Osteoblast (primary cell): ENCODE measurements around the gene ZNRF2. TPM values are rescaled to one million over a fixed set of nuclear protein-coding genes. Genes with fewer than 3 reads are reported as not detected.
A peak's percentile ranks its signal among the peaks of the same experiment; 100 is the strongest.

ENCODE experiments used
- DNase-seq: peaks from one replicate; pipeline ENCODE4 v3.0.0; 2011; ENCODE audit warnings: low spot score, mixed read lengths; ENCODE audit not compliant: insufficient read length; ENCODE audit errors: missing footprints
- H2AFZ ChIP-seq: 2 replicates; pipeline ENCODE4 v1.6.0; 2011; ENCODE audit warnings: mild to moderate bottlenecking, low read length
- H3K27ac ChIP-seq: 2 replicates; pipeline ENCODE4 v1.5.1; 2011; ENCODE audit warnings: mild to moderate bottlenecking, low read depth, low read length, moderate library complexity
- H3K27me3 ChIP-seq: 2 replicates; pipeline ENCODE4 v1.6.0; 2012; ENCODE audit warnings: mild to moderate bottlenecking, control low read depth, inconsistent platforms, low read length, moderate library complexity; ENCODE audit not compliant: insufficient read depth
- H3K36me3 ChIP-seq: 2 replicates; pipeline ENCODE4 v1.5.1; 2011; ENCODE audit warnings: mild to moderate bottlenecking, low read length, control low read depth, moderate library complexity; ENCODE audit not compliant: insufficient read depth
- H3K4me1 ChIP-seq: 2 replicates; pipeline ENCODE4 v1.5.1; 2011; ENCODE audit warnings: mild to moderate bottlenecking, low read length, control low read depth, moderate library complexity; ENCODE audit not compliant: insufficient read depth
- H3K4me2 ChIP-seq: 2 replicates; pipeline ENCODE4 v1.6.0; 2011; ENCODE audit warnings: mild to moderate bottlenecking, low read length; ENCODE audit not compliant: insufficient read depth
- H3K4me3 ChIP-seq: fragments of 200-600 bp; sonication (generic); 3 replicates; pipeline ENCODE4 v1.5.1; 2012; ENCODE audit warnings: mild to moderate bottlenecking, low read length, inconsistent platforms; ENCODE audit not compliant: insufficient read depth
- H3K79me2 ChIP-seq: 2 replicates; pipeline ENCODE4 v1.6.0; 2012; ENCODE audit warnings: mild to moderate bottlenecking, low read length, control low read depth, inconsistent platforms; ENCODE audit not compliant: insufficient read depth
- H3K9me3 ChIP-seq: 2 replicates; pipeline ENCODE4 v1.5.1; 2011; ENCODE audit warnings: low read depth, low read length, control low read depth
- H4K20me1 ChIP-seq: 2 replicates; pipeline ENCODE4 v1.6.0; 2012; ENCODE audit warnings: mild to moderate bottlenecking, low read length, control low read depth; ENCODE audit not compliant: insufficient read depth
- small RNA-seq: library from RNA; depleted of rRNA; stranded (forward); fragments of <200 nt; gene quantifications from one replicate; pipeline ENCODE3, GENCODE V24; 2012
- total RNA-seq: library from RNA; depleted of rRNA; stranded (reverse); fragments of >200 nt; gene quantifications from 2 replicates; pipeline ENCODE4 v1.2.3, GENCODE V29; 2012
- TF ChIP-seq, protein P1 (sequence below): IDR thresholded peaks from 2 replicates; pipeline ENCODE4 v1.5.1; 2011; ENCODE audit warnings: mild to moderate bottlenecking, low read depth, low read length, moderate library complexity; ENCODE audit errors: extremely low read depth

The ZNRF2 gene
- total RNA-seq, 1 donor: 12.7 TPM

DNA sequence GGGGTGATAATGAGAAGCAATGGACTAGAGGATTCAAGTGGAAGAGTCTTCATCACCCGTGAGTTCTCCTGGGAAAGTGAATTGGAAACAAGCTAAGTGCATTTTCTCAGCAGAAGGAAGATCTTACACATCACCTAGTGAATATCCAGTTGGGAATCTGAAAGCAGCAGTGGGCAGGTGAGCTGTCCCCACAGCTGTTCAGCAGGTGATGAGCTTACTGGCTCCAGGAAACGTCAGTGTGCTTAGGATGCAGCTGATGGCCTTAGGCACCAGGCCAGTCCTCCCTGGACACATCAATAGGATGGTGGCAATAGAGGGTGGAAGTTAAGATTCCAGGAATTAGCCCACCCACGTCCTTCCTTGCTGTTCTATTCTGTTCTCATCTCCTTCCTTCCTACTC, 127.5 kb downstream of the ZNRF2 start:
- no peak for DNase-seq
- no peaks in the 10 kb centered on the region for H3K4me1 ChIP-seq
- TF ChIP-seq, protein P1, sequence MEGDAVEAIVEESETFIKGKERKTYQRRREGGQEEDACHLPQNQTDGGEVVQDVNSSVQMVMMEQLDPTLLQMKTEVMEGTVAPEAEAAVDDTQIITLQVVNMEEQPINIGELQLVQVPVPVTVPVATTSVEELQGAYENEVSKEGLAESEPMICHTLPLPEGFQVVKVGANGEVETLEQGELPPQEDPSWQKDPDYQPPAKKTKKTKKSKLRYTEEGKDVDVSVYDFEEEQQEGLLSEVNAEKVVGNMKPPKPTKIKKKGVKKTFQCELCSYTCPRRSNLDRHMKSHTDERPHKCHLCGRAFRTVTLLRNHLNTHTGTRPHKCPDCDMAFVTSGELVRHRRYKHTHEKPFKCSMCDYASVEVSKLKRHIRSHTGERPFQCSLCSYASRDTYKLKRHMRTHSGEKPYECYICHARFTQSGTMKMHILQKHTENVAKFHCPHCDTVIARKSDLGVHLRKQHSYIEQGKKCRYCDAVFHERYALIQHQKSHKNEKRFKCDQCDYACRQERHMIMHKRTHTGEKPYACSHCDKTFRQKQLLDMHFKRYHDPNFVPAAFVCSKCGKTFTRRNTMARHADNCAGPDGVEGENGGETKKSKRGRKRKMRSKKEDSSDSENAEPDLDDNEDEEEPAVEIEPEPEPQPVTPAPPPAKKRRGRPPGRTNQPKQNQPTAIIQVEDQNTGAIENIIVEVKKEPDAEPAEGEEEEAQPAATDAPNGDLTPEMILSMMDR: no peak
- H3K4me2 ChIP-seq: no peak overlapping the region
- no peak overlapping the region for H2AFZ ChIP-seq
- no peaks in the 10 kb centered on the region for H3K79me2 ChIP-seq
- H3K27ac ChIP-seq: no peak overlapping the region
- no peaks in the 10 kb centered on the region for H3K36me3 ChIP-seq
- H3K4me3 ChIP-seq: no peak overlapping the region
- H3K27me3 ChIP-seq: no peaks in the 10 kb centered on the region
- H4K20me1 ChIP-seq: no peaks in the 10 kb centered on the region
- H3K9me3 ChIP-seq: no peaks in the 10 kb centered on the region

DNA sequence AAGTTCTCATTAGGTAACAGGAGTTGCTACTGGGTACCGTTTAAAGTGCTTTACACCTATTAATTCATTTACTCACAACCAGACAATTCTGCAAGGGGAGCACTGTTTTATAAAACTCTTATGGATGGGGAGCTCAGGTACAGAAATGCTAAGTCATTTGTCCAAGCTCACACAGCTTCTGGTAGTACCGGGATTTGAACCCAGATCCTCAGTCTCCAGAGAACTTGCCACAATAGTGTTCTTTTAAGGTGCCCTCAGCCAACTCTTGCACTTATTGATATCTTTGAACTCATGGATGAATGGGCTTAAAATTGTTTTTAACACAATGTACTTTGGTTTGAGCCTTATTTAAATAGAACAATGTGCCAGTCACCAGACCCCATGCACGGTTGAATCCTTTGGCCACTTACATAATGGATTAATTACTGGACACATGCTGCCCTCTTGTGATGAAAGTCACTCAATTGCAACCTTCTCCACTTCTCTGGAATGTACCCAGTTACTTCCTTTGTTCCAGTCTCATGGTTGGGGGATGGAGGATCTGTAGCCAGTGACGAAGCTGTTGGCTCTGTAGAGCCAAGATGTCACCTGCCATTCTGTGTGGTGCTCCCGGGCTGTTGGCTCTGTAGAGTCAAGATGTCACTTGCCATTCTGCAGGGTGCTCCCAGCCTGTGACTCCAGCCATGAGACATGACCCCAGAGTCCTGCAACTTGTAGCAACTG, 128.5 kb downstream of the ZNRF2 start:
- H3K36me3 ChIP-seq: no peaks in the 10 kb centered on the region
- H4K20me1 ChIP-seq: no peaks in the 10 kb centered on the region
- TF ChIP-seq, protein P1: peak; percentile 70
- peak overlapping the region; percentile 39 for H2AFZ ChIP-seq
- DNase-seq: peak; percentile 95
- H3K9me3 ChIP-seq: no peaks in the 10 kb centered on the region
- no peaks in the 10 kb centered on the region for H3K79me2 ChIP-seq
- H3K4me2 ChIP-seq: no peak overlapping the region
- no peaks in the 10 kb centered on the region for H3K27me3 ChIP-seq
- H3K4me1 ChIP-seq: no peaks in the 10 kb centered on the region
- no peak overlapping the region for H3K4me3 ChIP-seq
- H3K27ac ChIP-seq: no peak overlapping the region

DNA sequence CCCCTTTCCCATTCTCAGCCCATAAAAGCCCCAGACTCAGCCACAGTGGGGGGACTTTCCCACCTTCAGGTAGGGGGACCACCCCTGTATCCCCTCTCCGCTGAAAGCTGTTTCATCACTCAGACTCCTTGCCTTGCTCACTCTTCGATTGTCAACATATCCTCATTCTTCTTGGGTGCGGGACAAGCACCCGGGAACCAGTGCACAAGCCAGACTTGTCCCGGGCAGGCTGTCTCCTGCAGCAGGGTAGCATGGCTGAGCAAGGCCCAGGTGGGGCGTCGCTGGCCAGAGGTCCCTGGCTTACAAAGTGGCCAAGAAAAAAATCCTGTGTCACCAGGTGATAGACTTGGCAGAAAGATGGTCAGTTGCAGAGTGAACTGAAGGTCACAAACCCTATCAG, 129.5 kb downstream of the ZNRF2 start:
- H2AFZ ChIP-seq: no peak overlapping the region

More for the DNA sequence above, 129.5 kb downstream of the ZNRF2 start:
- H3K4me2 ChIP-seq: no peak overlapping the region
- no peak for DNase-seq
- H3K9me3 ChIP-seq: no peaks in the 10 kb centered on the region
- H3K27me3 ChIP-seq: no peaks in the 10 kb centered on the region
- no peak overlapping the region for H3K27ac ChIP-seq
- no peaks in the 10 kb centered on the region for H3K79me2 ChIP-seq
- no peak overlapping the region for H3K4me3 ChIP-seq
- TF ChIP-seq, protein P1: no peak
- H4K20me1 ChIP-seq: no peaks in the 10 kb centered on the region
- H3K4me1 ChIP-seq: no peaks in the 10 kb centered on the region
- no peaks in the 10 kb centered on the region for H3K36me3 ChIP-seq

Small RNAs within 50 kb of the gene (small RNA-seq; reads per million reads assigned to genes)
- not detected for gene MIR550A1

Other genes with a start within 250 kb of the ZNRF2 start
- gene MTURN, start 149.6 kb upstream of the ZNRF2 start, total RNA-seq: 31.1 and 32.1 TPM in 2 replicates
- gene NOD1, start 194.2 kb downstream of the ZNRF2 start, total RNA-seq: 7.6 and 7.7 TPM in 2 replicates
- 24.2 and 26.8 TPM in 2 replicates for gene GGCT, start 220.2 kb downstream of the ZNRF2 start, total RNA-seq